NK-92 treated with Interleukin-12 subunit alpha and Interleukin-12 subunit beta, amount 100 ng/mL, for 24 hours (cell line): ENCODE measurements around the gene TMEM250.
"Not testable (repeated sequence)": the region's sequence is repeated elsewhere in the genome, so short reads cannot be mapped to it uniquely, and the experiment has no call there.

Experiments used
- DNase-seq: peaks from one replicate; lab custom pipeline; 2025; lab: John Stamatoyannopoulos, UW

The TMEM250 gene

DNA sequence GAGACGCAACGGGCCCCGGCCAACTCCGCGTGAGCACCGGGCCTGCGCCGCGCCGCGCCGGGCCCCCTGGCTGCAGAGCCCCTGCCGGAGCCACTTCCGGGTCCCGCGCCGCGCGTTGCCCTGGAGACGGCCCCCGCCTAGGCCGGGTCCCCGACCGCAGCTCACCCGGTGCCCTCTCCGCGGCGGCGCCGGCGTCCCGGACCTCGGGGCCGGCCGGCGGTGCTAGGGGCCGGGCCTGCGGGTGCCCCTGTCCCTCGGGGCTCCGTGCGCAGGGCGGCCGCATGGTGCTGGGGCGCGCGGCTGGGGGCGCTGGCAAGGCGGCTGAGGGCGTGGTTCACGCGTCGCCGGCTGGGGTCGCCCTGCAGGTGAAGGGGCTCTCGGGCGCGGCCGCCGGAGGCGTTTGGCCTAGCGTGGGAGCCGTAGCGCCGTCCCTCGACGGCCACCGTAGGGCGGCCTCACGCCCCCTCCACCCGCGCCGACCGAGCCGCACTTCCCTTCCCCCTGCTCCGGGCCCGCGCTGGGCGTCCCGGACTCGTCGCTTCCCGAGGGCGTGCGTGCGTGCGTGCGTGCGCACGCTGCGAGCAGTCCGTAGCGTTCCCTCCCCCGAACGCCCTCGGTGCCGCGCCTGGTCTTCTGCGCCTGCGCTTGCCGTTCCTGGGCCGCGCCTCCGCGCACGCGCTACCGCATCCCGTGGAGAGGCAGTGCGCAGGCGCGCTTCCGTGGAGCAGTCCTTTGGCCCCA lies at the start of gene TMEM250:
TMEM250 (minus strand) TSS at position 556 of the 741 bp plus-strand sequence. CDS start 1,975 bp downstream, outside the sequence.
- DNase-seq, result peak; percentile 87

DNA sequence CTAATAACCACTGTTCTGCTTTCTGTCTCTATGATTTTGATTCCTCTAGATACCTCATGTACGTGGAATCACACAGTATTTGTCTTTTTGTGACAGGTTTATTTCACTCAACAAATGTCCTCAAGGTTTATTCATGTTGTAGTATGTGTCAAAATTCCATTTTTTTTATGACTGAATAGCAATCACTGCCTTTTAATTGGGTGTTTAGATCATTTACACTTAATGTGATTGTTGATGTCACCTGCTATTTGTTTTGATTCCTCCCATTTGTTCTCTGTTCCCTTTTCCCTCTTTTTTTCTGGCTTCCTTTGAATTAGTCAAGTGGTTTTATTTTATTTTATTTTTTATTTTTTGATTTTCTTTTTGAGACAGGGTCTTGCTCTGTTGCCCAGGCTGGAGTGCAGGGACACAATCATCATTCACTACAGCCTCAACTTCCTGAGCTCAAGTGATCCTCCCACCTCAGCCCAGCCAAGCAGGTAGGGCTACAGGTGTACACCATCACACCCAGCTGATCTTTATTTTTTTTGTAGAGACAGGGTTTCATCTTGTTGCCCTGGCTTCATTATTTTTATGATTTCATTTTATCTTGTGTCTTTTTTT lies 44.7 kb upstream of the TMEM250 start:
- no peak for DNase-seq

- no peak for DNase-seq
Observed at GRCh38 chr9:136160995-136161610, 42.4 kb upstream of the TMEM250 start.

- DNase-seq, result no peak
Observed at GRCh38 chr9:136160381-136160841, 41.7 kb upstream of the TMEM250 start.

GRCh38 chr9:136159851-136160250 lies 41.2 kb upstream of the TMEM250 start:
- DNase-seq, result no peak

- DNase-seq, result no peak
Observed at GRCh38 chr9:136157477-136158265, 39.0 kb upstream of the TMEM250 start.

- no peak for DNase-seq
Observed at GRCh38 chr9:136156209-136157120, 37.8 kb upstream of the TMEM250 start.

DNA sequence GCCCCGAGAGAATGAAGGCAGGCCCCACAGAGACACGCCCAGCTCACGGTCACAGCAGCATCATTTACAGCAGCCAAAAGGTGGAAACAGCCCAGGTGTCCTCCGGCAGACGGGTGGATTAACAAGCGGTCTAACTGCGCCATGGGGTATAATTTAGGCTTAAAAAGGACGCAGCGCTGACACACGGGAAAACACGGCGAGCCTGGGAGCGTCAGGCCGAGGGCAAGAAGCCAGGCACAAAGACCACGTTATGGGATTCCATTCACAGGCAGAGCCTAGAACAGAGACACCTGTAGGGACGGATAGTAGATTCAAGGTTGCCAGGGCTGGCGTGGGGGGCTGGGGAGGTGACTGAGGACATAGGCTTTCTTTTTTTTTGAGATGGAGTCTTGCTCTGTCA lies 36.9 kb upstream of the TMEM250 start:
- no peak for DNase-seq

GRCh38 chr9:136154943-136155342 lies 36.3 kb upstream of the TMEM250 start:
- no peak for DNase-seq

DNA sequence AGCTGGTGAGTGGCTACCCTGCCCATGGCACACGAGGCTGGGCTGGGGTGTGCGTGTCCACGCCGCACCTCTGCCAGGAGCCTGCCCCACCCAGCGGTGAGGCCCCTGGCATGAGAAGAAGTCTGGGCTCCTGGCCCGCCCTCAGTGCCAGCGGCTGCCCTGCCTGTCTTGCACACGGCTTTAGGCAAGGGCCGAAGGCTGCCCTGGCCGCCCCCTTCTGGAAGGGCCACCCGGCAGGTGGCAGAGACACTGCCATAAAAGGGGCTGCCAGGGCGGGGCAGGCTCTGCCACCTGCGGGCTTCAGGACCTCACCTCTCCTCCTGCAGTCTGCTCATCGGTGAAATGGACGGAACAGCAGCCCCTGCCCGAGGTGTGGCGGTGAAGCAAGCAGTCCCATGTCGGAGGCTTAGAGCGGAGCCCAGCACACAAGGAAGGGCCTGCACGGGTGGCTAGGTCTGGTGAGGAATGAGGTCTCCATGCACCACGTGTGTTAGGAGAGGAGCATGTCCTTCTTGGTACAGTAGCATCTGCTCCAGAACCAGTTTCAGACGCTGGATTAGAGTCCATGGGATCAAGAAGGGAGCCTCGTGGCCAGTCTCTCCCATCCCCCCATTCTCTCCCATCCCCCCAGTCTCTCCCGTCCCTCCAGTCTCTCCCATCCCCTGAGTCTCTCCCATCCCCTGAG lies 34.8 kb upstream of the TMEM250 start:
- DNase-seq, result no peak

GRCh38 chr9:136152931-136153330 lies 34.3 kb upstream of the TMEM250 start:
- DNase-seq, result no peak

DNA sequence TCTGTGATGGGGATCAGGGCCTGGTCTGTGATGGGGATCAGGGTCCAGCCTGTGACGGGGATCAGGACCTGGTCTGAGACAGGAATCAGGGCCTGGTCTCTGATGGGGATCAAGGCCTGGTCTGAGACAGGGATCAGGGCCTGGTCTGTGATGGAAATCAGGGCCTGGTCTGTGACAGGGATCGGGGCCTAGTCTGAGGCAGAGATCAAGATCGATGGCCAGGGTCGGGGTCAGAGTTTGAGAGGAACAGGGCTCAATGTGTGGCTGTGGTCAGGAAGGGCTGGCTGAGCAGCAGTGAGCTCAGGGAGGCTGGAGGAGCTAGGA lies 33.8 kb upstream of the TMEM250 start:
- DNase-seq, result no peak

DNA sequence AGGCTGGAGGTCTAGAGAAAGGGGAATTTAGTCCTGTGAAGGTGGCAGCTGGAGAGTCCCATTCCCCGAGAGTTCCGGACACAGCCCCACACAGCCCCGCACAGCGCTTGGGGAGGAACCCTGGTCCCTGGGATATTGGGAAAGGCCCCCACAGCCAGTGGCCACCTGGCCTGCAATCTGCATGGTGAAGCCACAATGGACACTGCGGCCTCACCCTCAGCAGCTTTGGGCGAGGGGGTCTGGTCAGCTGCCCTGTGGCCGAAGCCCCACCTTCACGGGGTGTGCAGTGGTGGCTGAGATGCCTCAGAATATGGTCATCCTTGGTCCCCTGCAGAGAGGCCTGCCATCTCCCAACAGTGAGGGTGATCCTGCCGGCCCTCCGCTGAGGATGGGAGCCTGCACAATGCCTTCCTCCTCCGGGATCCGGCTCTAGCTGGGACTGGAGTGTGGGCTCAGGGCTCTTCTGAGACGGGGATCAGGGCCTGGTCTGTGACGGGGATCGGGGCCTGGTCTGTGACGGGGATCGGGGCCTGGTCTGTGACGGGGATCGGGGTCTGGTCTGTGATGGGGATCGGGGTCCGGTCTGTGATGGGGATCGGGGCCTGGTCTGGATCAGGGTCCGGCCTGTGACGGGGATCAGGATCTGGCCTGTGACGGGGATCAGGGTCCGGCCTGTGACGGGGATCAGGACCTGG lies 33.3 kb upstream of the TMEM250 start:
- DNase-seq, result no peak

DNA sequence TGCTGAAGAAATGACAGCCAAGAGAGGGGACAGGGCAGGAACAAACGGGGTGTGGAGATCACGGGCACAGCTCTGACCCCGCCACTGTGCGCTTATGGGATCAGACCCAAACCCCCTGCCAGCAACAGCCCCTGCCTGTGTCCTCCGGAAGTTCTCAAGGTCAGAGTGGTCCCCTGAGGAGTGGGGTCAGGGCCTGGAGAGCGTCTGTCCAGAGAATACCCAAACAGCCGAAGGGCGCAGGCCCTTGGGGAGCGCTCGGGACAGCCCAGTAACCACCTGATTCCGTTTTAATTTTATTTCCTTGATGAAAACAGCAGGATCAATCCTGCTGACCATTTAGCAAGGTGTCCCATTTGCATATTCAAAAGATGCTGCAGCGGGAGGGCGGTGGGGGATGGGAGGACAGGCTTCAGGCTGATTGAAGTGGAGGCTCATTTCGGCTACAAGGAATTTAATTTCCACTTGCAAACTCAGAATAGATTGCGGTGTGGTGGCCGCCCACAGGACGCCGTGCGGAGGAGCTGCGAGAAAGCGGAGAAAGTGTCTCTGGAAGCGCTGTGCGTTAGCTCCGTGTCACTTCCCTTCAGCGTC lies 32.6 kb upstream of the TMEM250 start:
- DNase-seq, result no peak

GRCh38 chr9:136150664-136151213 lies 32.1 kb upstream of the TMEM250 start:
- DNase-seq, result not testable (repeated sequence)

- DNase-seq, result no peak
Observed at GRCh38 chr9:136149853-136150252, 31.2 kb upstream of the TMEM250 start.

DNA sequence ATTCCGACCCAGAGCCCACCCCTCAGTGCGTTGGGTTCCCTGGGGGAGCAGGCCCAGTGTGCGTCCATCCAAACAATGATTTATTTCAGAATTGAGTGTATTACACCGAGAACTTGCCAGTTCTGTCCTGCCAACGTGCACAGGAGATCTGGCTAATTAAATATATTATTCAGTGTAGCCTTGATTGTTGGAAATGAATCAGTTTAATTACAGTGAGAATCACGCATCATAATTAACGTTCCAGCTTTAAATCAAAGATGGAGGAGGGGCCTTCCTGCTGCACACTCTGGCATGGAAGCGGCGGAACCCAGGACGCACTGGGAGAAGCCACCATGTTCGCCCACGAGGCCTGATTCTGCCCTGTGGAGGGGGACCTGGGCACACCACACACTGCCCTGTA lies 30.7 kb upstream of the TMEM250 start:
- no peak for DNase-seq

GRCh38 chr9:136148766-136149165 lies 30.1 kb upstream of the TMEM250 start:
- no peak for DNase-seq

DNA sequence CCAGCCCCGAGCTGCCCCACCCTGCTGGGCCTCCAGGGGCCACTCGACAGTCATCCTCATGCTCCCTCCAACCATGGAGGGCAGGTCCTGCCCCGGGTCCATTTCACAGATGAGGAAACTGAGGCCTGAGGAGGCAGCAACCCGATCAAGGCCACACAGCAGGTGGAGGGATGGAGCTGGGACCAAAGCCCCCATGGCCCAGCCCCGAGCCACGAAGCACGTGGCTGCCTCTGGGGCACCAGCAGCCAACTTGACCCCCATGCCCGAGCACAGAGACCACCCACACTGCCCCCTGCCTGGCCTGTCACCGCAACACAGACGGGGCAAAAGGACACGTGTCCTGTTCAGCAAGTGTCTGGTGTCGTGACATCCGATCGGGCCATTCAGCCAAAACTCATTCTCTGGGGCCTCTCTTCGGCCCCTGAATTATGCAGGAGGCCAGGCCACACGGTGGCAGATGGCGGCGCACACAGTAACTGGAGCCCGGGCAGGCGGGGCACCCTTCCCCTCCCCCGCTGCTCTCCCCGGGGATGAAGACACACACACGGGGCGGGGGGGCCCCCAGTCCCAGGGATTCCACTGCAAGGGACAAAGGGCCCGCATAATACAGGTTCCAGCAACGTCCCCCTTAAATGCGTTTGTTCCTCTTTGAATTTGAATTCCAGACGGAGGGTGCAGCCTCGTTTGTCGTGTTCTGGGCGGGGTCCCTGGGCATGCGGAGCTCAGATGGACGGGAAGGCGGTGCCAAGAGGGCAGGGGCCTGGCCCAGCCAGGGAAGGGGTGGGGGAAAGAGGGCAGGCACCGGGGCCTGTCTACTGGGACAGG lies 29.4 kb upstream of the TMEM250 start:
- no peak for DNase-seq
